ENCODE data around the gene DPPA5.
"Not testable (repeated sequence)": the region's sequence is repeated elsewhere in the genome, so short reads cannot be mapped to it uniquely, and the experiment has no call there.

The DPPA5 gene

DNA sequence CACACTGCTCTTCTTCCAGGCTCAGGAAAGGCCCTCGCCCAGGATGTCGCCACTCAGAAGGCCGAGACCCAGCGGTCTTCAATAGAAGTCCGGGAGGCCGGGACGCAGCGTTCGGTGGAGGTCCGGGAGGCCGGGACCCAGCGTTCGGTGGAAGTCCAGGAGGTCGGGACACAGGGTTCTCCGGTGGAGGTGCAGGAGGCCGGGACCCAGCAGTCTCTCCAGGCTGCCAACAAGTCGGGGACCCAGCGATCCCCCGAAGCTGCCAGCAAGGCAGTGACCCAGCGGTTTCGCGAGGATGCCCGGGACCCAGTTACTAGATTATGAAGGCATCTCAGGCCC, 9.4 kb upstream of the DPPA5 start:
- DNase-seq: no peak

DNA sequence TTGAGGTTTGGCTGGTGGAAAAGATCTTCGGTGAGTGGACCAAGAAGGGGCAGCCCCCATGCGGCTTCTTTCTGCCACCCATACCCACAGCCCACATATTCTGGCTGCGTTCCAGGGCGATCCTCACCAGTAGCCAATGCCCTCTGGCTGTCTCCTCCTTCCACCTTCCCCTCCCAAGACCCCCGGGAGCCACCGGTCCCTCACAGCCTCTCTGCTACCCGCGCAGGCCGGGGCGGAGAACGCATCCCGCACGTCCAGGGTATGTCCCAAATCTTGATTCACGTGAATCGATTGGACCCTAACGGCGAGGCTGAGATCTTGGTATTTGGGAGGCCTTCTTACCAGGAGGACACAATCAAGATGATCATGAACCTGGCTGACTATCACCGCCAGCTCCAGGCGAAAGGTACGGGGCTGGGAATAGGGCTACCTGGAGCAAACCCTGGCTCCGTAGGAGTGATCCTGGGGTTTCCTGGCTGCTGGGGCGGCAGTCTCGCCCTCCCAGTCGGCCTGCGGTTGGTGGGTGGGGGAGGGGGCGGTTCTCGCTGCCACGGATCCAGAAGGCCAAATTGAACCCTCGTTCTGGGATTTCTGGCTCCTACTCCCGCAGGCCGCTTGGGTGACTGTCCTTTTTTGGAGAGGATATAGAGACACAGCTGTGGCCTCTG, 8.9 kb upstream of the DPPA5 start:
- DNase-seq: no peak

DNA sequence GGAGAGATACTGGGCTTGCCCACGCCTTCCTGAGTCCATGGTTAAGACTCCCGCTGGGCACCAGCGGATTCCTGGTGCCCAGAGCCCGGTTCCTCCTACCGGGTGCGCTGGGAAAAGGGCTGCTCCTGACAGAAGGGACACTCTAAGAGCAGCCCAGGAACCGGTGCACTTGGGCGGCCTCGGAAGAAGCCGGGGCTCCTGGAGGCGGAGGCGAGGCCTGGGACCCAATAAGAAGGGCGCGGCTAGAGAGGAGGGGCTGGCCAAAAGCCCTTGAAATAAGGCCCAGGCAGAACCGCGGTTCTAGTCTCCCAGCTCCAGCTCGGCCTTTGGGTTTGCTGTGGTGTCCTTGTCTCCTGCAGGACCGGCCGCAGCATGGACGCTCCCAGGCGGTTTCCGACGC, 8.3 kb upstream of the DPPA5 start, which contains the start of gene KHDC3L:
Gene KHDC3L, plus strand, starts transcription at position 301 of the 400 bp plus-strand sequence. Its CDS starts 72 bp downstream, at position 373.
- DNase-seq: no peak

DNA sequence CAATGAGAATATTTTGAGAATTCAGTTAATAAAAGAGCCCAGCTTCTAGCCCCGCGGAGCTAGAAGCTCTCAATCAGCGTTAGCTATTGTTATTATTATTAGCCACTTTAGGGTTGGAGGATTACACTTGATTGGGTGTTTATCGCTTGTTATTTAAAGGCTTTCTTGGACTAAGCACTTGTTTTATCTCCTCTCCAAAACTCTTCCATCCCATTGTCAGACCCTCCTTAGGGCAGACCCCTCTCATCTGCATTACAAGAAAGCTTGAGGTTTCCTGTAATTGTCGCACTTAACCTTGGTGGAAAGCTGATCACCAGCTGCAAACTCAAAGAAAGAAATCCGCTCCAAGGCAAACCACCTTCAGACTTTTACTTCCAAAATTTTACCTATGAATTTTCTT, 4.8 kb downstream of the DPPA5 start:
- no peak for DNase-seq

DNA sequence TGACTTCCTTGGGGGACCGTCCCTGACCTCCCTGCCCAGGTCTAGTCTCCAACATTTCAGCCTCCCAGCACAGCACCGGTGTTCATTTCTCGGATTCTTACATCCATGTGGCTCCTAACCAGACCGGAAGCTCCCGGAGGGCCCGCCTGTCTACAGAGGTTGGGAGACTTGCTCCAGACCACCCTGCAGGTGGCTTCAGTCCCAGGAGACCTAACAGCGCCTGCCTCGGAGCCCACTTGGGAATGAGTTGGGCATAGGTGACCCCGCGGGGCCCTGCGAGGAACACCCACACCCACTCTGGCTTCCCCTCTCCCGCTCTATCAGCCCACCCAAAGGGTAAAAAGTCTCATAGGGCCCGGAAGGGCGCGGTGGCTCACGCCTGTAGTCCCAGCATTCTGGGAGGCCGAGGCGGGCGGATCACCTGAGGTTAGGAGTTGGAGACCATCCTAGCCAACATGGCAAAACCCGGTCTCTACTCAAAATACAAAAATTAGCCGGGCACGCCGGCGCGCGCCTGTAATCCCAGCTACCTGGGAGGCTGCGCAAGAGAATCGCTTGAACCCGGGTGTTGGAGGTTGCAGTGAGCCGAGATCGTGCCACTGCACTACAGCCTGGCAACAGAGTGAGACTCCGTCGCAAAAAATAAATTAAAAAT, 5.4 kb downstream of the DPPA5 start:
- no peak for DNase-seq

DNA sequence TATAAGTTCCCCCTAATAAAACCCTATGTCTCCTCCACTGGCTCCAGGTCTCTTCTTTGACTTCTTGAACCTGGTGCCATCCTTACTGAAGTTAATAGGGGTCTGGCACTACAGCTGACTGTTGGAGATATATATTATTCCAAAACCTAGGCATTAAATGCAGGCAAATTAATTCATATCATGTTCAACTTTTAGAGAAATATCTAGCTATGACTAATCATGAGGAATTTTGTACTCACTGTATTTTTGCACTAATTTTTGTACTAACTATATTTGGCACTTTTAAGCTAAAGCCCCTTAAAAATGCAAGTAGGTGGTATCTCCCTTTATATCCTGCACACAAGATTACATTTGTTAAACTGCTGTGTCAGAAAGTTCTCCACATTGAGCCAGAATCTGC, 10.9 kb downstream of the DPPA5 start:
- no peak for DNase-seq

DNA sequence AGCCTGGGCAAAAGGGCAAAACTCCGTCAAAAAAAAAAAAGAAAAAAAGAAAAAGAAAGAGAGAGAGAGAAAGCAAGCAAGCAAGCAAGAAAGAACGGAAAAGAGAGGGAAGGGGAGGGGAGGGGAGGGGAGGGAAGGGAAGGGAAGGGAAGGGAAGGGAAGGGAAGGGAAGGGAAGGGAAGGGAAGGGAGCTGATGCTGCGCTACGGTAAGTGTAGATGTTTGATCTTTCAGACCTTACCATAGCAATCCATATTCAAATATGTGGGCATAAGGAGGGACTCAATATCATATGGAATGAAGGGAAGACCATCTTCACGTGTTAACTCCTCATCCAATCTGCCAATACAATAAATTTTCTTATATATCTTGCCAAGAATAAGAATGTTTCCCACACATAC, 11.9 kb downstream of the DPPA5 start:
- no peak for DNase-seq

DNA sequence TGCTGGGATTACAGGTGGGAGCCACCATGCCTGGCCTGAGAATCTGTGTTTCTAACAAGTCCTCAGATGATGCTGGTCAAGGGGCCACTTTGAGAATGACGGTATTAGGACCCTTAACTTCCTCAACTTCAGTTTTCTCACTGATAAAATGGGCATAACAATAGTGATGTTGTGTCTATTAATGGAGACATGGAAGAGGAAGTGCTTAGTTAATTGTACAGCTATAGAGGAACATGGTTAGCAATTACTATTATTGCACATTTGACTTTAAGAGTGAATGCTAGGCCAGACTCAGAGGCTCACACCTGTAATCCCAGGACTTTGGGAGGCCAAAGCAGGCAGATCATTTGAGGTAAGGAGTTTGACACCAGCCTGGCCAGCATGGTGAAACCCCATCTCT, 12.7 kb downstream of the DPPA5 start:
- no peak for DNase-seq

DNA sequence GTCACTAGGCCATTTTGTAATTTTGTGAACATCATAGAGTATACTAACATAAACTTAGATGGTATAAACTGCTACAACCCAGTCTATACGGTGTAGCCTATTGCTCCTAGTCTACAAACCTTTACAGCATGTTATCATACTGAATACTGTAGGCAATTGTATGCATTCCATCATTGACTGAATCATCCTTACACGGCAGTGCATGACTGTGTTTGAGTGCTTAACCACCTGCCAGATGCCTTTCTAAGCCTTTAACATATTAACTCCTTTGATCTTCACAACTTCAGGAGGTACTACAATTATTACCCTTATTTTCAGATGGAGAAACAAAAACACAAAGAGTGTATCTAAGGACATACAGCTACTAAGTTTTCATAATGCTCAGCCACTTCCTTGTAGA, 14.0 kb downstream of the DPPA5 start:
- DNase-seq: no peak

DNA sequence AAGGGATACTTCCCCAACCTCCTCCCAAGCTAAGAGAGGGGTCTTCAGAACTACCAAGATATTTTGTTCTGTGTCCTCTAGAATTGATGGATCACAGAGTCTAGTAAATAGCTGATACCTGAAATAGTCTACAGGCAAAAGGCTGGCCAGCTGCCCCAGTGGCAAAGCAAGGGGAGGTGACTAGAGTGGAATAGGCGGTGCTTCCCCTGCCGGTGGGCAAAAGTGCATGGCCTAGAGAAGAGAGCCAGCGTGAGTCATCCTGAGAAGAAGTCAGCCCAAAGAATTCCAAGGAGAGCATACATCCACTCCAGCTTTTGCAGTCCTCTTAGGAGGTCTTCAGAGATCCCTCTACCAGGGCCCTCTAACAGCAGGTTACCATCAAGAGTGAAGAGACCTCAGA, 14.7 kb downstream of the DPPA5 start:
- no peak for DNase-seq

DNA sequence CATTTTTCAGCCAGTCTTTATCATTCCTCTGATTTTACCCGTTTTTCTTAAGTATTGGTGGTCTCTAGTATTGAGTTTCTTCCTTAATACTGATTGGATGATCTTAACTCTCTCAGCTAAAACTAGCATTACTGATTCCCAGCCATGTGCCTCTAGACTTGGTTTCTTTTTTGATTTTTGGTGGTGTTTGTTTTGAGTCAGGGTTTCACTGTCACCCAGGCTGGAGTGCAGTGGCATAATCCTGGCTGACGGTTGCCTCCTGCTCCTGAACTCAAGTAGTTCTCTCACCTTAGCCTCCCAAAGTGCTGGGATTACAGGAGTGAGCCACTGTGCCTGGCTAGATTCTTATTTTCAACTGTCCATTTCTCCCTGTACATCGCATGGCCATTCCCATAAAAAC, 24.9 kb downstream of the DPPA5 start:
- no peak for DNase-seq

DNA sequence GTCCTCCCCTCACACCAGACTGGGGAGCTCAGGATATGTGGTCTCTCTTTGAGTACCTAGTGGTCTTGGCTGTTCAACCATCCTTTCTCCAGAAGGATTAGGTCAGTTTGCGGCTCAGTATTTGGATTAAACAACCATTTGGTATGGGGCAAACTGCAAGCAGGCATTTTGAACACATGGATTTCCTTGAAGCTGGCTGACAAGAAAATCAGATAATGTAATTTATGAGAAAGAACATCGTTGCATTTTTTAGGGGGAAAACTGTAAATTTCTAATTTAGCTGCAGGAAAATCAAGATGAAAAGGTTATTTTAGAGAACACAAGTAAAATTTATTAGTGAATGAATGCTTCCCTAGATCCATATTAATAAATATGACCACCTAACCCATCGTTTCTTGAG, 25.3 kb downstream of the DPPA5 start:
- no peak for DNase-seq

DNA sequence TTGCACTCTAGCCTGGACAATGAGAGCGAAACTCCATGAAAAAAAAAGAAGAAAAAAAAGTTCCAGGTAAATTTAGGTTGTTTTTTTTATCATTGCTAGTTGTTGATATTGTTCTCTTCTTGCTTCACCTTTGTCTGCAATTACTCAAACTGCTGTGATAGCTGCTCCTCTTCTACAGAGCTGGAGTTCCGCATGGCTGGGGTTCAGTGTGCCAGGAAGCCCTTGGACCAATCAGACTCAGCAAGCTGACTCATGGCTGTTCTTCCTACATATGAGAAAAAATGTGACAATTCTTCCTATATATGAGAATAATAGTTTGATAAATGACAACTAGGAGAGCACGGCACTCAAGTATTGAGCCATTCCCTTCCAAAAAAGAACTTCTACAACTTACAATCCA, 28.4 kb downstream of the DPPA5 start:
- DNase-seq: no peak

DNA sequence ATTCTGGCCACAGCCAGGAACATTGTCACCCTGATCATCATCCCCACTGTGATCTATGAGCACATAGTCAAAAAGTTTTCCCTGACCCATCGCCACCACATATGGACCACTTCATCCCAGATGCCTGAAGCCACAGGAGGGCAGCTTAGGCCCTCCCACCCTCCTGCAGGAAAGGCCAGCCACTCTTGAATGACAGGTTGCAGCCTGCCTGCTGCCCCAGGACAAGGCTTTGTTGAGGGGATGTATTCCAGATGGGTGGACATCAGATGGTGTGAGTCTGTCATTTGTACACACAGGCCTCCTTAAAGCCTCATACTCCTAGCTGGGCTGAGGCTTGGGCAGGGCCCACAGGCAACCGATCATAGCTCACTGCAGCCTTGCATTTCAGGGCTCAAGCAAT, 30.8 kb downstream of the DPPA5 start:
- DNase-seq: no peak

DNA sequence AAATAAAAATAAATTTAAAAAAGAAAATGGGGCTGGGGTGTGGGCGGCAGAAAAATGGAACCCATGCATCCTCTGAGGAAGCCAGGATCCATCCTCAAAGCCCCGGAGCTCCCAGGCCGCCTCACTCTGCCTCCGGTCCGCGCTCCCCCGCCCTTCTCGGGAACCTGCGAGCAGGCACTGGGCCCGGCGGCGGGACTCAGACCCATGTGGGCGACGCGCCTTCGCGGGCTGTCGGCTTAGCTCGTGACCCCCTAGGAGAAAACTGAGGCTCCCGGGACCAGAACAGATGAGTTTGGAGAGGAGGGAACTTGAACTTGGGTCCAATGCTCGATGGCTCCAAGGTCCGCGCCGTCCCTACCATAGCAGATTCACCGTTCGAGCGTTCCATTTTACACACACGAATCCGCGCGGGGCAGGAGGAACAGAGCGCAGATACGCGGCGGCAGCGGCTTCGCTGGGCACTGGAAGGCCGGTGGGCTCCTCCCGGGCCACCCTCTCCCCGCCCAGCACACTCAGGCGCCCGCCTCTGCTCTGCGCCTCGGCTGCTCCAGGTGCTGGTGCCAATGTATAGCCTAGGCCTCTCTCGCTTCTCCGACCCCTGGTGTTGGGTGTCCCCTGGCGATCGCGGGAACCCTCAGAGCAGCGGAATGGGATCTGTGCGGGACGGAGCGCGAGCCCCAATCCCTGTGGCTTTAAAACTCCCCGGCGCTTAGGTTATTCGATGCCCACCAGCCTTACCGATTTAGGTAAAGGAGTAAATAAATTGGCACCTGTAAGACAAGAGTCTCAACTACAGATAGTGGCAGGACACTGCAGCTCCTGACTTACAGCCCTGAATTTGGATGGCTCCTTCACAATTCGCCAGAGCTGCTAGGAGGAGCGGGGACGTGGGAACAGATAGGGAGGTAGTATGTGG, 39.2 kb downstream of the DPPA5 start:
- no peak for DNase-seq

DNA sequence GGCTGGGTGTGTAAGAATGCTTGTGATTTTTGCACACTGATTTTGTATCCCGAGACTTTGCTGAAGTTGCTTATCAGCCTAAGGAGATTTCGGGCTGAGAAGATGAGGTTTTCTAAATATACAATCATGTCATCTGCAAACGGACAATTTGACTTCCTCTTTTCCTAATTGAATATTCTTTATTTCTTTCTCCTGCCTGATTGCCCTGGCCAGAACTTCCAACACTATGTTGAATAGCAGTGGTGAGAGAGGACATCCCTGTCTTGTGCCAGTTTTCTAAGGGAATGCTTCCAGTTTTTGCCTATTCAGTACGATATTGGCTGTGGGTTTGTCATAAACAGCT, 43.6 kb downstream of the DPPA5 start:
- not testable (repeated sequence) for DNase-seq

DNA sequence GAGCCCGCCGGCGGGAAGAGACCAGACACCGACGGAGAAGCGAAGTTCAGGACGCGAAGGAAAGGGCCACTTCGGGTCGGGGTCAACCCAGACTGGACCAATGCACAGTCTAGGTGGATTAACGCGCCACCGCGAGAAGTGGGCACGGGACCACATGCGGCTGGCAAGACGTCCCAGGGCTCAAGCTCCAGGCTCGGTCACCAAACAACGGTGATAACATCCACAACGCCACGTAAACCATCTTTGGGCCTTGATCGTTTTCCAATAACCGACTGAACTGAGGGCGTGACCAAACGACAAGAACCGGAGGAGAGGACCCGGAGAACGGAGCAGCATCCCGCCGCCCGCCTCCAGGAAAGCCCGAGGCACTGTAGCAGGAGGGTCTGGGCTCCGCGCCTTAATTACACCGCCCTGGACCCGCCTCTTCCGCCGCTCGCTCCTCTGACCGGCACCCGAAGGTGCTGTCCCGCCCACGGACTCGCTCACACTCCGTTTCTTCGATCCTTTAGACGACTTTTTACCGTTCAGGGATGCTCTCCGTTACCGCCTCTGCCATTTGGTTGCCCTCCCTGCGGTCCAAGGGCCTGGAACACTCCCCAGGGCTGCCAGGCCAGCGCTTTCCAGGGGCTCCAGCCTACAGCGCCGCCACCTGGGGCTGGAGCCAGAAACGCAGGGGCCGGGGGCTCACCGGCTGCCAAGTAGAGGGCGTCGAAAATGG, 44.1 kb downstream of the DPPA5 start:
- peak; percentile 63 for DNase-seq

DNA sequence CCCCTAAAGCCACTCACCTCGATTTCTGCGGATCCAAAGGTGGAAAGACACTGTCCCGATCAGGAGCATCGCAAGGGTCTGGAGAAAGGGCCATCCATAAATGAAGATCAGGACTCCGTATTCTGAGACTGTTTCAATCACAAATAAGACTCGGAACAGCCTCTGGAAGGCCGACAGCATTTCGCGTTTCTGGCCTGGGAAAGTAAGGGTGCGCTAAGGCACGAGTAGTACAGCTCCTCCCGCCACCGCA, 44.6 kb downstream of the DPPA5 start:
- DNase-seq: no peak

DNA sequence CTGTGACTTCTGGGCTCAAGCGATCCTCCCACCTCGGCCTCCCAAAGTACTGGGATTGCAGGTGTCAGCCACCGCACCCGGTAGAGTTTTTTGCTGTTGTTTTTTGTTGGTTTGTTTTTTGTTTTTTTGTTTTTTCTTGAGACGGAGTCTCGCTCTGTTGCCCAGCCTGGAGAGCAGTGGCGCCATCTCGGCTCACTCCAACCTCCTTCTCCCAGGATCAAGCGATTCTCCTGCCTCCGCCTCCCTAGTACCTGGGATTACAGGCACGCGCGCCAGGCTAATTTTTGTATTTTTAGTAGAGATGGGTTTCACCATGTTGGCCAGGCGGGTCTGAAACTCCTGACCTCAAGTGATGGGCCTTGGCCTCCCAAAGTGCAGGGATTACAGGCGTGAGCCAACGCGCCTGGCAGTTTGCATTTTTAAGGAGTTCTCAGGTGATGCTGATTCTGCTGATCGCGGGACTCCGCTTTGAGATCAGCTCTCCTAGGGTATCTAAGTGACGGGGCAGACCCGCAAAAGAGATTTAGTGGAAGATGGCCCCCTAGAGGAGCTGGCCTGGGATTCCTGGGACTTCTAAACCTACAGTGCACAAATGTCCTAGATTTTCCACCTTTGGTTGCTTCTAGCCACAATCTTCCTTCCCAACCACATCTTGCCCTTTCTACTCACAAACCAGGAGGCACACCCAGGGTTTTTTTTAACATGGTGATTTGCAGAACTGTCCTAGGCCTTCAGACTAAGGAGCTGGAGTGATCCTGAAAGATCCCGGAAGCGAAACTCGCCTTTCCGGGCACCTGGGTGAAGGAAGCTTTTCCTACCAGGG, 45.2 kb downstream of the DPPA5 start:
- no peak for DNase-seq

DNA sequence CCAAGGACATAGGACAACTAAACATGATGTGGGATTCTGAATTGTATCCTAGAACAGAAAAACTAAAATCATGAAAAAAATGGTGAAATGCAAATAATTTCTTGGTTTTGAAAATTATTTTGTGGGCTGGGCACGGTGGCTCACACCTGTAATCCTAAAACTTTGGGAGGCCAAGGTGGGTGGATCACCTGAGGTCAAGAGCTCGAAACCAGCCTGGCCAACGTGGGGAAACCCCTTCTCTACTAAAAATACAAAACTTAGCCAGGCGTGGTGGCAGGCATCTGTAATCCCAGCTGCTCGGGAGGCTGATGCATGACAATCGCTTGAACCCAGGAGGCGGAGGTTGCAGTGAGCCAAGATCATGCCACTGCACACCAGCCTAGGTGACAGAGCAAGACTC, 50.3 kb downstream of the DPPA5 start:
- not testable (repeated sequence) for DNase-seq

All from stimulated activated CD4-positive, alpha-beta T cell treated with anti-CD3 and anti-CD28 coated beads, Interleukin-12 subunit alpha, Interleukin-12 subunit beta, amount 100 ng/mL, for 4 hours (primary cell).